Mesendoderm (in vitro differentiated cells): Measurements from ENCODE around the gene RHEX.
"Not testable (repeated sequence)": the region's sequence is repeated elsewhere in the genome, so short reads cannot be mapped to it uniquely, and the experiment has no call there.

Source experiments
- DNase-seq: peaks from one replicate; pipeline ENCODE4 v3.0.0; 2013
- H2AK5ac ChIP-seq: 2 replicates; pipeline ENCODE4 v1.6.1; 2013; ENCODE audit warnings: low read length, inconsistent platforms
- H2BK120ac ChIP-seq: 2 replicates; pipeline ENCODE4 v1.6.1; 2013; ENCODE audit warnings: low read depth, mild to moderate bottlenecking, low read length, moderate library complexity, mixed read lengths
- H2BK15ac ChIP-seq: replicated peaks from 2 replicates; pipeline ENCODE4 v1.6.1; 2013; ENCODE audit warnings: low read depth, mild to moderate bottlenecking, moderate library complexity
- H2BK5ac ChIP-seq: 2 replicates; pipeline ENCODE4 v1.6.1; 2013; ENCODE audit warnings: low read length, inconsistent platforms
- H3K18ac ChIP-seq: 2 replicates; pipeline ENCODE4 v1.6.1; 2013; ENCODE audit warnings: mild to moderate bottlenecking, low read length, mixed read lengths
- H3K23ac ChIP-seq: one replicate; pipeline ENCODE4 v1.6.1; 2013; ENCODE audit warnings: low read length
- H3K27ac ChIP-seq: 2 replicates; pipeline ENCODE4 v1.5.1; 2013; ENCODE audit warnings: low read depth, mild to moderate bottlenecking, inconsistent platforms, low read length, moderate library complexity
- H3K27me3 ChIP-seq: 2 replicates; pipeline ENCODE4 v1.6.1; 2013; ENCODE audit warnings: low read length, control low read depth, mild to moderate bottlenecking, inconsistent platforms; ENCODE audit not compliant: insufficient read depth, poor library complexity
- H3K36me3 ChIP-seq: 2 replicates; pipeline ENCODE4 v1.6.1; 2013; ENCODE audit warnings: low read length, inconsistent platforms; ENCODE audit not compliant: control insufficient read depth, insufficient read depth
- H3K4ac ChIP-seq: one replicate; pipeline ENCODE4 v1.6.1; 2013; ENCODE audit warnings: low read depth, mild to moderate bottlenecking, low read length, moderate library complexity
- H3K4me1 ChIP-seq: 2 replicates; pipeline ENCODE4 v1.6.1; 2013; ENCODE audit warnings: low read depth, low read length, inconsistent platforms; ENCODE audit not compliant: control insufficient read depth
- H3K4me2 ChIP-seq: 2 replicates; pipeline ENCODE4 v1.6.1; 2013; ENCODE audit warnings: low read length
- H3K4me3 ChIP-seq: 2 replicates; pipeline ENCODE4 v1.5.1; 2013; ENCODE audit warnings: mild to moderate bottlenecking, low read length
- H3K56ac ChIP-seq: one replicate; pipeline ENCODE4 v1.6.1; 2013; ENCODE audit warnings: low read length
- H3K79me1 ChIP-seq: 2 replicates; pipeline ENCODE4 v1.6.1; 2013; ENCODE audit warnings: low read length, inconsistent platforms
- H3K79me2 ChIP-seq: 2 replicates; pipeline ENCODE4 v1.6.1; 2013; ENCODE audit warnings: mild to moderate bottlenecking, low read length; ENCODE audit not compliant: control insufficient read depth, insufficient read depth
- H3K9ac ChIP-seq: 2 replicates; pipeline ENCODE4 v1.6.1; 2013; ENCODE audit warnings: low read length, inconsistent platforms
- H4K5ac ChIP-seq: one replicate; pipeline ENCODE4 v1.6.1; 2013; ENCODE audit warnings: low read length
- H4K8ac ChIP-seq: one replicate; pipeline ENCODE4 v1.6.1; 2013; ENCODE audit warnings: low read depth, mild to moderate bottlenecking, control low read depth, low read length, moderate library complexity
- WGBS: extraction: QIAGEN DNeasy Blood & Tissue Kit; methylation state at CpG from one replicate; pipeline ENCODE4 v1.1.7; 2013; ENCODE audit warnings: low lambda C conversion rate, missing lambda C conversion rate; ENCODE audit not compliant: insufficient coverage; ENCODE audit errors: extremely low coverage; 5-methylcytosine and 5-hydroxymethylcytosine counted together

The RHEX gene

GRCh38 chr1:206050655-206051235 is 2.2 kb upstream of the RHEX start:
- no peak overlapping the region for H4K5ac ChIP-seq
- H3K27ac ChIP-seq, result no peak overlapping the region
- H2BK120ac ChIP-seq, result no peak overlapping the region
- H3K27me3 ChIP-seq, result no peaks in the 10 kb centered on the region
- H2BK5ac ChIP-seq, result no peak overlapping the region
- H3K36me3 ChIP-seq, result no peaks in the 10 kb centered on the region
- no peak overlapping the region for H3K9ac ChIP-seq
- H3K18ac ChIP-seq, result no peak overlapping the region
- H3K79me2 ChIP-seq, result no peaks in the 10 kb centered on the region
- no peak overlapping the region for H2BK15ac ChIP-seq
- no peak overlapping the region for H4K8ac ChIP-seq
- no CpG with 5 or more reads among the region's 6 CpGs for WGBS
- no peaks in the 10 kb centered on the region for H3K79me1 ChIP-seq
- no peak overlapping the region for H3K23ac ChIP-seq
- no peak overlapping the region for H3K4me3 ChIP-seq
- H3K4me2 ChIP-seq, result no peak overlapping the region
- no peak for DNase-seq
- H2AK5ac ChIP-seq, result no peak overlapping the region
- H3K4me1 ChIP-seq, result no peaks in the 10 kb centered on the region
- no peak overlapping the region for H3K56ac ChIP-seq
- H3K4ac ChIP-seq, result no peak overlapping the region

GRCh38 chr1:206052231-206052865 is 625 bp upstream of the RHEX start:
- not testable (repeated sequence) for H3K4me1 ChIP-seq, H2BK5ac ChIP-seq, H3K23ac ChIP-seq, H2BK15ac ChIP-seq, H3K36me3 ChIP-seq, H3K4ac ChIP-seq, H3K9ac ChIP-seq, H4K5ac ChIP-seq, H4K8ac ChIP-seq, H2AK5ac ChIP-seq, H3K27ac ChIP-seq, DNase-seq, H3K4me3 ChIP-seq, H3K79me2 ChIP-seq, H3K4me2 ChIP-seq, H3K79me1 ChIP-seq, H3K56ac ChIP-seq, H2BK120ac ChIP-seq, H3K27me3 ChIP-seq, H3K18ac ChIP-seq
- whole genome bisulfite sequencing, result no CpG with 5 or more reads among the region's 8 CpGs

GRCh38 chr1:206053616-206054015 is 643 bp downstream of the RHEX start:
- H2BK15ac ChIP-seq, H2AK5ac ChIP-seq, H3K4me1 ChIP-seq, H3K4me3 ChIP-seq, H2BK5ac ChIP-seq, H3K56ac ChIP-seq, H3K79me1 ChIP-seq, H3K27ac ChIP-seq, DNase-seq, H4K5ac ChIP-seq, H3K27me3 ChIP-seq, H3K4me2 ChIP-seq, H4K8ac ChIP-seq, H3K4ac ChIP-seq, H3K9ac ChIP-seq, H3K79me2 ChIP-seq, H2BK120ac ChIP-seq, H3K18ac ChIP-seq, H3K23ac ChIP-seq, H3K36me3 ChIP-seq: not testable (repeated sequence)
- no CpG with 5 or more reads among the region's 4 CpGs for WGBS

- not testable (repeated sequence) for H3K56ac ChIP-seq, H3K4me2 ChIP-seq, DNase-seq, H3K27me3 ChIP-seq, H3K79me1 ChIP-seq, H3K4ac ChIP-seq, H3K36me3 ChIP-seq, H3K23ac ChIP-seq, H3K18ac ChIP-seq, H3K27ac ChIP-seq, H3K4me1 ChIP-seq, H3K79me2 ChIP-seq, H2BK5ac ChIP-seq, H4K8ac ChIP-seq, H2BK15ac ChIP-seq, H3K9ac ChIP-seq, H4K5ac ChIP-seq, H2AK5ac ChIP-seq, H2BK120ac ChIP-seq, H3K4me3 ChIP-seq
- WGBS, result no CpG with 5 or more reads among the region's 12 CpGs
Observed at GRCh38 chr1:206055069-206055625, 2.2 kb downstream of the RHEX start.

- H4K5ac ChIP-seq, H3K36me3 ChIP-seq, H3K23ac ChIP-seq, H2BK120ac ChIP-seq, H3K4me1 ChIP-seq, H3K79me2 ChIP-seq, H2AK5ac ChIP-seq, H3K4ac ChIP-seq, H3K27me3 ChIP-seq, H2BK5ac ChIP-seq, H3K56ac ChIP-seq, H3K4me3 ChIP-seq, H4K8ac ChIP-seq, H3K18ac ChIP-seq, H3K4me2 ChIP-seq, H3K27ac ChIP-seq, H2BK15ac ChIP-seq, H3K9ac ChIP-seq, DNase-seq, H3K79me1 ChIP-seq: not testable (repeated sequence)
- no CpG with 5 or more reads among the region's 8 CpGs for WGBS
Observed at GRCh38 chr1:206055639-206056323, 2.8 kb downstream of the RHEX start.
